Inferior parietal cortex (tissue), 1 donor: ENCODE measurements around the gene SIGLEC10.

Experiments
- DNase-seq: peaks from one replicate; pipeline ENCODE4 v3.0.0-alpha.2; 2016; ENCODE audit errors: extremely low spot score

Gene SIGLEC10

GRCh38 chr19:51366389-51367254 lies 50.8 kb downstream of the SIGLEC10 start:
- DNase-seq: peak; percentile 99

GRCh38 chr19:51365965-51366388 lies 51.5 kb downstream of the SIGLEC10 start, which contains the start of gene ETFB:
TSS of gene ETFB (minus strand) at chr19:51366388. CDS start at chr19:51366326, 62 bp downstream.
- no peak for DNase-seq

- DNase-seq: peak; percentile 42
These were observed 52.1 kb downstream of the SIGLEC10 start for GRCh38 chr19:51365211-51365964.

- DNase-seq: no peak
These were observed 53.0 kb downstream of the SIGLEC10 start for GRCh38 chr19:51364200-51365106.

GRCh38 chr19:51361239-51361638 lies 56.2 kb downstream of the SIGLEC10 start:
- DNase-seq: no peak
